Measurements from ENCODE around the gene ABHD4. TPM values are rescaled to one million over a fixed set of nuclear protein-coding genes. Genes with fewer than 3 reads are reported as not detected.

Gene ABHD4
- total and polyA plus RNA-seq, 2 donors (not counting 1 experiment from before 2014, with no cell fraction given): 10.5 to 22.7 TPM

DNA sequence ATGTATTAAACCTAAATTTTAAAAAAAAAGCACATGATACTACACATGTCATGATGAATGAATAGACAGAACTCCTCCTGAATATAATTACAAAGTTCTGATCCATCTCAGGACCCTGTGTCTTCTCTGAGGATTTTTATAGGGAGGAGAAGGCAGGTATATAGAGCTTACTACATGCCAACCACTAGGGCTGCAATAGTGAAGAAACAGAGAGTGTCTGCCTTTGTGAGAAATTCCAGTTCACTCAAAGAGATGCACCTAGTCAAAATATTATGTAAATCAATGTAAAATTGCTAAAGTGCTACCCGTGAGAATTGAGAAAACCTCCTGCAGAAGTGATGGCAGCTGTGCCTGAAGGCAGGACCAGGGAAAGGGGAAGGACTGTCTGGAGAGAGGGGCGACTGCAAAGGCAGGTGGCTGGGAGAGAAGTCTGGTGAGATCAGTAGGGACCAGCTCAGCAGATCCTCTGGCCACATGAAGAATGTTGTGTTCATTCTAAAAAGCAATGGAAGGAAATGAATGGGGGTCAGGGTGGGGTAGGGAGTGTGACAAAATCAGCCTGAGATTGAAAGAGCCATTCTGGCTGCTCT lies 15.1 kb downstream of the ABHD4 start:
- H3K4me3 Mint-ChIP-seq: no peak overlapping the region
- no peaks in the 10 kb centered on the region for H3K4me1 Mint-ChIP-seq
- no peak overlapping the region for H3K4me3 ChIP-seq (ENCODE audit: control extremely low read depth in 1 of 5, extremely low read depth in 1 of 5, insufficient read depth in 1 of 5, low read depth in 2 of 5, low read length in 4 of 5)
- TF ChIP-seq, protein P1, sequence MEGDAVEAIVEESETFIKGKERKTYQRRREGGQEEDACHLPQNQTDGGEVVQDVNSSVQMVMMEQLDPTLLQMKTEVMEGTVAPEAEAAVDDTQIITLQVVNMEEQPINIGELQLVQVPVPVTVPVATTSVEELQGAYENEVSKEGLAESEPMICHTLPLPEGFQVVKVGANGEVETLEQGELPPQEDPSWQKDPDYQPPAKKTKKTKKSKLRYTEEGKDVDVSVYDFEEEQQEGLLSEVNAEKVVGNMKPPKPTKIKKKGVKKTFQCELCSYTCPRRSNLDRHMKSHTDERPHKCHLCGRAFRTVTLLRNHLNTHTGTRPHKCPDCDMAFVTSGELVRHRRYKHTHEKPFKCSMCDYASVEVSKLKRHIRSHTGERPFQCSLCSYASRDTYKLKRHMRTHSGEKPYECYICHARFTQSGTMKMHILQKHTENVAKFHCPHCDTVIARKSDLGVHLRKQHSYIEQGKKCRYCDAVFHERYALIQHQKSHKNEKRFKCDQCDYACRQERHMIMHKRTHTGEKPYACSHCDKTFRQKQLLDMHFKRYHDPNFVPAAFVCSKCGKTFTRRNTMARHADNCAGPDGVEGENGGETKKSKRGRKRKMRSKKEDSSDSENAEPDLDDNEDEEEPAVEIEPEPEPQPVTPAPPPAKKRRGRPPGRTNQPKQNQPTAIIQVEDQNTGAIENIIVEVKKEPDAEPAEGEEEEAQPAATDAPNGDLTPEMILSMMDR (IDR thresholded peaks at IDR 0.05): no peak
- peaks cover 0 to 28% of the 10 kb centered on the region in 2 experiments for H3K36me3 ChIP-seq (replicated peaks in 1 of 2; ENCODE audit: control extremely low read depth in 1 of 2, control insufficient read depth in 1 of 2, extremely low read depth in 1 of 2, insufficient read depth in 2 of 2, low read length in 1 of 2)
- no peaks in the 10 kb centered on the region for H3K9me3 ChIP-seq (ENCODE audit: control extremely low read depth in 1 of 3, control insufficient read depth in 2 of 3, insufficient read depth in 1 of 3, low read length in 2 of 3)
- no peak overlapping the region for H2AFZ ChIP-seq (ENCODE audit: insufficient read depth, low read depth, low read length, poor library complexity, severe bottlenecking)
- H3K9me3 Mint-ChIP-seq (ENCODE audit: insufficient read depth): no peaks in the 10 kb centered on the region
- no peaks in the 10 kb centered on the region for H3K4me1 ChIP-seq (ENCODE audit: control insufficient read depth in 2 of 2, insufficient read depth in 2 of 2, low read length in 2 of 2)
- no peaks in the 10 kb centered on the region for H3K27me3 ChIP-seq (replicated peaks in 1 of 4; ENCODE audit: control extremely low read depth in 1 of 4, control insufficient read depth in 3 of 4, insufficient read depth in 4 of 4, low read length in 3 of 4)
- H3K9ac ChIP-seq (ENCODE audit: low read length): no peak overlapping the region
- no peak overlapping the region for H3K27ac ChIP-seq (ENCODE audit: low read length in 2 of 2)
- no peak overlapping the region for H3K4me2 ChIP-seq (replicated peaks; ENCODE audit: low read depth, low read length, poor library complexity, severe bottlenecking)
- DNase-seq: no peak
- intact Hi-C loops (cut with micrococcal nuclease): no loop called here
- no peaks in the 10 kb centered on the region for H3K27me3 Mint-ChIP-seq
- CTCF ChIA-PET: interaction anchor here (0.9 kb wide), 1 partner anchor 168 kb away, joined by 3 read pairs; no protein-coding TSS in a partner anchor
- H3K79me2 ChIP-seq (ENCODE audit: control insufficient read depth, insufficient read depth, low read length): no peaks in the 10 kb centered on the region
- no peak for ATAC-seq (ENCODE audit: low read depth)
- 49% methylated on average over 2 of the region's 2 CpGs for WGBS (ENCODE audit: insufficient coverage)
- no peaks in the 10 kb centered on the region for H4K20me1 ChIP-seq (ENCODE audit: control insufficient read depth, insufficient read depth, low read length, poor library complexity, severe bottlenecking)
- POLR2A ChIA-PET: no interaction called here
- no peak overlapping the region for H3K27ac Mint-ChIP-seq

DNA sequence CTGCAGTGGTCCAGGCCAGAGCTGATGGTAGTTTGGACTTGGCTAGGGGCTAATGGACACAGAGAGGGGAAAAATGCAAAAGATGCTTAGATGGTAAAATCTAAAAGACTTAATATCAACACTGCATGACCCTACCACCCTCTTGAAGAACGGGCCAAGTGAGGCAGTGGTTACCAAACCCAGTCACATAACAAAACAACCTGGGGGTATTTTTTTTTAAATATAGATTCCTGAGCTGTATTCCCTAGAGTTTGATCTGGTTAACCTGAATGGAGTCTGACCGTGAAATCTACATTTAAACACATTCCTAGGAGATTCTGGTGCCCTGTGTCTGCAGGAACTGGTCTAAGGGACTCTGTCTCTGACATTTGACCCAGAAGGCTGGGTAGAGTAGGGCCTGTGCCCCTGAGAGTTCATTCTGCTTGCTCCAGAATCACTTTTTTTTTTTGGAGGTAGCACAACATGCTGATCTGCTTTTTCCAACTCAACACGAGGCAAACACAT lies 15.7 kb downstream of the ABHD4 start:
- DNase-seq: no peak
- Histone ChIP-seq H3K79me2 (ENCODE audit: control insufficient read depth, insufficient read depth, low read length) (no peaks in the 10 kb centered on the region), H3K4me1 (ENCODE audit: control insufficient read depth in 2 of 2, insufficient read depth in 2 of 2, low read length in 2 of 2) (no peaks in the 10 kb centered on the region), H3K4me3 (ENCODE audit: control extremely low read depth in 1 of 5, extremely low read depth in 1 of 5, insufficient read depth in 1 of 5, low read depth in 2 of 5, low read length in 4 of 5) (no peak overlapping the region), H3K9ac (ENCODE audit: low read length) (no peak overlapping the region), H2AFZ (ENCODE audit: insufficient read depth, low read depth, low read length, poor library complexity, severe bottlenecking) (no peak overlapping the region), H4K20me1 (ENCODE audit: control insufficient read depth, insufficient read depth, low read length, poor library complexity, severe bottlenecking) (no peaks in the 10 kb centered on the region), H3K27me3 (replicated peaks in 1 of 4; ENCODE audit: control extremely low read depth in 1 of 4, control insufficient read depth in 3 of 4, insufficient read depth in 4 of 4, low read length in 3 of 4) (no peaks in the 10 kb centered on the region), H3K36me3 (replicated peaks in 1 of 2; ENCODE audit: control extremely low read depth in 1 of 2, control insufficient read depth in 1 of 2, extremely low read depth in 1 of 2, insufficient read depth in 2 of 2, low read length in 1 of 2) (peaks cover 0 to 28% of the 10 kb centered on the region in 2 experiments), H3K4me2 (replicated peaks; ENCODE audit: low read depth, low read length, poor library complexity, severe bottlenecking) (no peak overlapping the region), H3K9me3 (ENCODE audit: control extremely low read depth in 1 of 3, control insufficient read depth in 2 of 3, insufficient read depth in 1 of 3, low read length in 2 of 3) (no peaks in the 10 kb centered on the region), H3K27ac (ENCODE audit: low read length in 2 of 2) (no peak overlapping the region)
- ChIA-PET POLR2A (no interaction called here), CTCF (interaction anchor here (0.9 kb wide), 1 partner anchor 167 kb away, joined by 3 read pairs; no protein-coding TSS in a partner anchor)
- H3K4me3 Mint-ChIP-seq: no peak overlapping the region
- ATAC-seq (ENCODE audit: low read depth): no peak
- H3K27me3 Mint-ChIP-seq: no peaks in the 10 kb centered on the region
- no peaks in the 10 kb centered on the region for H3K9me3 Mint-ChIP-seq (ENCODE audit: insufficient read depth)
- no peak overlapping the region for H3K27ac Mint-ChIP-seq
- TF ChIP-seq, protein P1 (IDR thresholded peaks at IDR 0.05): no peak
- TF ChIP-seq EZH2 (IDR thresholded peaks at IDR 0.05; ENCODE audit: borderline replicate concordance, insufficient read depth, low read depth, low read length, poor library complexity, severe bottlenecking): no peak
- intact Hi-C loops (cut with micrococcal nuclease): no loop called here
- 67% methylated on average over 1 of the region's 3 CpGs for WGBS (ENCODE audit: insufficient coverage)
- H3K4me1 Mint-ChIP-seq: no peaks in the 10 kb centered on the region

Data from B cell (primary cell).